ENCODE data around the gene SEMA3B. TPM values are rescaled to one million over a fixed set of nuclear protein-coding genes. Genes with fewer than 3 reads are reported as not detected.

The SEMA3B gene
- total RNA-seq, 2 experiments from 2014 or later, result 1.9 to 2.0 TPM

GRCh38 chr3:50251220-50251619, 17.7 kb upstream of the SEMA3B start:
- Histone ChIP-seq H3K4me1 (ENCODE audit: insufficient read depth, low read length) (peaks cover 82% of the 10 kb centered on the region), H3K36me3 (ENCODE audit: insufficient read depth, low read length) (peaks cover 83% of the 10 kb centered on the region), H3K4me3 (ENCODE audit: low read length) (no peak overlapping the region), H3K27ac (ENCODE audit: low read depth in 1 of 2, low read length in 2 of 2) (no peak overlapping the region), H3K27me3 (ENCODE audit: control insufficient read depth in 1 of 2, insufficient read depth in 2 of 2, low read length in 2 of 2) (no peaks in the 10 kb centered on the region), H3K9me3 (ENCODE audit: control insufficient read depth in 1 of 2, insufficient read depth in 1 of 2, low read length in 2 of 2) (no peaks in the 10 kb centered on the region)
- H3K27me3 Mint-ChIP-seq, result no peaks in the 10 kb centered on the region
- ATAC-seq (ENCODE audit: poor library complexity) (no peak), DNase-seq (no peak)
- ChIA-PET CTCF (no interaction called here), POLR2A (interaction anchor here (1.4 kb wide), 1 partner anchor 9 kb away, joined by 3 read pairs; no protein-coding TSS in a partner anchor)
- H3K36me3 Mint-ChIP-seq (ENCODE audit: low read depth), result peaks cover 56% of the 10 kb centered on the region
- peak overlapping the region; percentile 7 for H3K4me3 Mint-ChIP-seq
- H3K4me1 Mint-ChIP-seq (ENCODE audit: low read depth), result peaks cover 43% of the 10 kb centered on the region
- no peaks in the 10 kb centered on the region for H3K9me3 Mint-ChIP-seq
- no peak for TF ChIP-seq CTCF (IDR thresholded peaks at IDR 0.05)
- H3K27ac Mint-ChIP-seq, result peak overlapping the region; percentile 59
- intact Hi-C loops (cut with DNase I, micrococcal nuclease), result no loop called here

GRCh38 chr3:50254577-50255250, 14.2 kb upstream of the SEMA3B start:
- peak overlapping the region; percentile 42 for H3K27ac Mint-ChIP-seq
- no peaks in the 10 kb centered on the region for H3K9me3 Mint-ChIP-seq
- peaks cover 80% of the 10 kb centered on the region for H3K36me3 Mint-ChIP-seq (ENCODE audit: low read depth)
- intact Hi-C loops (cut with DNase I, micrococcal nuclease), result loop anchor here in 1 of 2 experiments (5.0 kb wide), 1 partner anchor 1408 kb away; no protein-coding TSS in a partner anchor
- H3K27me3 ChIP-seq (ENCODE audit: control insufficient read depth in 1 of 2, insufficient read depth in 2 of 2, low read length in 2 of 2), result no peaks in the 10 kb centered on the region
- H3K4me3 Mint-ChIP-seq, result no peak overlapping the region
- peak in 2 of 14 experiments; percentile 59 to 63 for DNase-seq
- no peak overlapping the region for H3K27ac ChIP-seq (ENCODE audit: low read depth in 1 of 2, low read length in 2 of 2)
- peaks cover 92% of the 10 kb centered on the region for H3K36me3 ChIP-seq (ENCODE audit: insufficient read depth, low read length)
- TF ChIP-seq CTCF (IDR thresholded peaks at IDR 0.05), result no peak
- H3K9me3 ChIP-seq (ENCODE audit: control insufficient read depth in 1 of 2, insufficient read depth in 1 of 2, low read length in 2 of 2), result no peaks in the 10 kb centered on the region
- POLR2A ChIA-PET, result interaction anchor here (1.2 to 2.3 kb wide), 2 partner anchors 8 to 18 kb away, joined by 3 to 9 read pairs; no protein-coding TSS in a partner anchor
- peaks cover 23% of the 10 kb centered on the region for H3K4me1 Mint-ChIP-seq (ENCODE audit: low read depth)
- H3K4me1 ChIP-seq (ENCODE audit: insufficient read depth, low read length), result peaks cover 53% of the 10 kb centered on the region
- no peaks in the 10 kb centered on the region for H3K27me3 Mint-ChIP-seq
- no peak overlapping the region for H3K4me3 ChIP-seq (ENCODE audit: low read length)
- ATAC-seq (ENCODE audit: poor library complexity), result no peak
- CTCF ChIA-PET, result no interaction called here

GRCh38 chr3:50255251-50255615, 13.7 kb upstream of the SEMA3B start:
- no peak for TF ChIP-seq CTCF (IDR thresholded peaks at IDR 0.05)
- Histone ChIP-seq H3K27ac (ENCODE audit: low read depth in 1 of 2, low read length in 2 of 2) (no peak overlapping the region), H3K9me3 (ENCODE audit: control insufficient read depth in 1 of 2, insufficient read depth in 1 of 2, low read length in 2 of 2) (no peaks in the 10 kb centered on the region), H3K4me3 (ENCODE audit: low read length) (no peak overlapping the region), H3K27me3 (ENCODE audit: control insufficient read depth in 1 of 2, insufficient read depth in 2 of 2, low read length in 2 of 2) (no peaks in the 10 kb centered on the region), H3K4me1 (ENCODE audit: insufficient read depth, low read length) (peaks cover 51% of the 10 kb centered on the region), H3K36me3 (ENCODE audit: insufficient read depth, low read length) (peaks cover 87% of the 10 kb centered on the region)
- no peak overlapping the region for H3K4me3 Mint-ChIP-seq
- H3K9me3 Mint-ChIP-seq, result no peaks in the 10 kb centered on the region
- H3K27ac Mint-ChIP-seq, result no peak overlapping the region
- peaks cover 77% of the 10 kb centered on the region for H3K36me3 Mint-ChIP-seq (ENCODE audit: low read depth)
- ChIA-PET CTCF (interaction anchor here (1.2 to 2.3 kb wide), 2 partner anchors 9 to 60 kb away, joined by 5 to 11 read pairs; no protein-coding TSS in a partner anchor), POLR2A (interaction anchor here (1.2 to 2.3 kb wide), 2 partner anchors 9 to 19 kb away, joined by 3 to 9 read pairs; no protein-coding TSS in a partner anchor)
- H3K4me1 Mint-ChIP-seq (ENCODE audit: low read depth), result peaks cover 18% of the 10 kb centered on the region
- no peaks in the 10 kb centered on the region for H3K27me3 Mint-ChIP-seq
- ATAC-seq (ENCODE audit: poor library complexity) (no peak), DNase-seq (no peak)
- intact Hi-C loops (cut with DNase I, micrococcal nuclease), result loop anchor here in 1 of 2 experiments (5.0 kb wide), 1 partner anchor 1407 kb away; no protein-coding TSS in a partner anchor
